ENCODE measurements around the gene RAPSN. TPM values are rescaled to one million over a fixed set of nuclear protein-coding genes. Genes with fewer than 3 reads are reported as not detected.

Gene RAPSN
- total RNA-seq, 2 experiments from 2014 or later = not detected

- no peaks in the 10 kb centered on the region for H3K36me3 ChIP-seq (ENCODE audit: insufficient read depth, low read length)
- H3K27ac ChIP-seq (ENCODE audit: low read depth, low read length, poor library complexity, severe bottlenecking) = no peak overlapping the region
- peak; percentile 86 for DNase-seq (ENCODE audit: low spot score)
- no peak for TF ChIP-seq EZH2phosphoT487 (IDR thresholded peaks at IDR 0.05; ENCODE audit: borderline replicate concordance, low read depth, low read length)
- TF ChIP-seq, protein P1, sequence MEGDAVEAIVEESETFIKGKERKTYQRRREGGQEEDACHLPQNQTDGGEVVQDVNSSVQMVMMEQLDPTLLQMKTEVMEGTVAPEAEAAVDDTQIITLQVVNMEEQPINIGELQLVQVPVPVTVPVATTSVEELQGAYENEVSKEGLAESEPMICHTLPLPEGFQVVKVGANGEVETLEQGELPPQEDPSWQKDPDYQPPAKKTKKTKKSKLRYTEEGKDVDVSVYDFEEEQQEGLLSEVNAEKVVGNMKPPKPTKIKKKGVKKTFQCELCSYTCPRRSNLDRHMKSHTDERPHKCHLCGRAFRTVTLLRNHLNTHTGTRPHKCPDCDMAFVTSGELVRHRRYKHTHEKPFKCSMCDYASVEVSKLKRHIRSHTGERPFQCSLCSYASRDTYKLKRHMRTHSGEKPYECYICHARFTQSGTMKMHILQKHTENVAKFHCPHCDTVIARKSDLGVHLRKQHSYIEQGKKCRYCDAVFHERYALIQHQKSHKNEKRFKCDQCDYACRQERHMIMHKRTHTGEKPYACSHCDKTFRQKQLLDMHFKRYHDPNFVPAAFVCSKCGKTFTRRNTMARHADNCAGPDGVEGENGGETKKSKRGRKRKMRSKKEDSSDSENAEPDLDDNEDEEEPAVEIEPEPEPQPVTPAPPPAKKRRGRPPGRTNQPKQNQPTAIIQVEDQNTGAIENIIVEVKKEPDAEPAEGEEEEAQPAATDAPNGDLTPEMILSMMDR (conservative IDR thresholded peaks at IDR 0.05; ENCODE audit: low read length) = peak; percentile 68
- POLR2A ChIA-PET = interaction anchor here (0.7 to 1.7 kb wide), 7 partner anchors 9 to 272 kb away, joined by 3 to 10 read pairs (median 3); partner anchors contain the start of gene AGBL2
- intact Hi-C loops (cut with micrococcal nuclease; ENCODE audit: unreplicated experiment) = no loop called here
- peak overlapping the region; percentile 38; the same call in 1 of the 2 replicates for H3K4me2 ChIP-seq (ENCODE audit: low read length)
- H3K79me2 ChIP-seq (ENCODE audit: insufficient read depth, low read depth, low read length) = no peaks in the 10 kb centered on the region
- BruUV-seq (replicated peaks) = no TSS peak
- CTCF ChIA-PET (ENCODE audit: unreplicated experiment) = interaction anchor here (0.5 to 0.8 kb wide), 4 partner anchors 9 to 99 kb away, joined by 3 to 6 read pairs (median 4); no protein-coding TSS in a partner anchor
- no peaks in the 10 kb centered on the region for H4K20me1 ChIP-seq (ENCODE audit: insufficient read depth, low read length)
- peaks cover 10% of the 10 kb centered on the region for H3K4me1 ChIP-seq (ENCODE audit: insufficient read depth, low read length, poor library complexity, severe bottlenecking)
- H2AFZ ChIP-seq (ENCODE audit: low read length) = peak overlapping the region; percentile 94
- H3K9me3 ChIP-seq (ENCODE audit: low read length) = no peaks in the 10 kb centered on the region
- no peak overlapping the region for H3K4me3 ChIP-seq (ENCODE audit: low read depth, low read length, poor library complexity, severe bottlenecking)
- no peaks in the 10 kb centered on the region for H3K9me2 ChIP-seq (ENCODE audit: insufficient read depth, low read length)
These were observed 5.8 kb downstream of the RAPSN start for GRCh38 chr11:47443028-47443700.

GRCh38 chr11:47442514-47442913 is 6.4 kb downstream of the RAPSN start:
- TF ChIP-seq, protein P1 (conservative IDR thresholded peaks at IDR 0.05; ENCODE audit: low read length) = no peak
- no peak for TF ChIP-seq EZH2phosphoT487 (IDR thresholded peaks at IDR 0.05; ENCODE audit: borderline replicate concordance, low read depth, low read length)
- H3K79me2 ChIP-seq (ENCODE audit: insufficient read depth, low read depth, low read length) = no peaks in the 10 kb centered on the region
- DNase-seq (ENCODE audit: low spot score) = no peak
- no peak overlapping the region; the same call in 1 of the 2 replicates for H2AFZ ChIP-seq (ENCODE audit: low read length)
- no peaks in the 10 kb centered on the region for H3K36me3 ChIP-seq (ENCODE audit: insufficient read depth, low read length)
- H3K4me2 ChIP-seq (ENCODE audit: low read length) = no peak overlapping the region
- H3K9me3 ChIP-seq (ENCODE audit: low read length) = no peaks in the 10 kb centered on the region
- H3K4me3 ChIP-seq (ENCODE audit: low read depth, low read length, poor library complexity, severe bottlenecking) = no peak overlapping the region
- intact Hi-C loops (cut with micrococcal nuclease; ENCODE audit: unreplicated experiment) = no loop called here
- ChIA-PET POLR2A (interaction anchor here (0.6 to 1.7 kb wide), 6 partner anchors 10 to 170 kb away, joined by 3 to 10 read pairs (median 3); no protein-coding TSS in a partner anchor), CTCF (ENCODE audit: unreplicated experiment) (interaction anchor here (0.6 to 0.8 kb wide), 3 partner anchors 10 to 99 kb away, joined by 3 to 5 read pairs (median 3); no protein-coding TSS in a partner anchor)
- H3K9me2 ChIP-seq (ENCODE audit: insufficient read depth, low read length) = no peaks in the 10 kb centered on the region
- H3K27ac ChIP-seq (ENCODE audit: low read depth, low read length, poor library complexity, severe bottlenecking) = no peak overlapping the region
- H4K20me1 ChIP-seq (ENCODE audit: insufficient read depth, low read length) = no peaks in the 10 kb centered on the region
- H3K4me1 ChIP-seq (ENCODE audit: insufficient read depth, low read length, poor library complexity, severe bottlenecking) = peaks cover 10% of the 10 kb centered on the region
- no TSS peak for BruUV-seq (replicated peaks)

- Histone ChIP-seq H3K4me3 (ENCODE audit: low read depth, low read length, poor library complexity, severe bottlenecking) (no peak overlapping the region), H3K27ac (ENCODE audit: low read depth, low read length, poor library complexity, severe bottlenecking) (no peak overlapping the region), H3K9me3 (ENCODE audit: low read length) (no peaks in the 10 kb centered on the region), H4K20me1 (ENCODE audit: insufficient read depth, low read length) (no peaks in the 10 kb centered on the region), H3K36me3 (ENCODE audit: insufficient read depth, low read length) (no peaks in the 10 kb centered on the region), H3K9me2 (ENCODE audit: insufficient read depth, low read length) (no peaks in the 10 kb centered on the region), H2AFZ (ENCODE audit: low read length) (no peak overlapping the region), H3K4me1 (ENCODE audit: insufficient read depth, low read length, poor library complexity, severe bottlenecking) (peaks cover 10% of the 10 kb centered on the region), H3K4me2 (ENCODE audit: low read length) (no peak overlapping the region), H3K79me2 (ENCODE audit: insufficient read depth, low read depth, low read length) (no peaks in the 10 kb centered on the region)
- no peak for DNase-seq (ENCODE audit: low spot score)
- intact Hi-C loops (cut with micrococcal nuclease; ENCODE audit: unreplicated experiment) = no loop called here
- no TSS peak for BruUV-seq (replicated peaks)
- ChIA-PET POLR2A (no interaction called here), CTCF (ENCODE audit: unreplicated experiment) (no interaction called here)
- no peak for TF ChIP-seq EZH2phosphoT487 (IDR thresholded peaks at IDR 0.05; ENCODE audit: borderline replicate concordance, low read depth, low read length)
- TF ChIP-seq, protein P1 (conservative IDR thresholded peaks at IDR 0.05; ENCODE audit: low read length) = no peak
These were observed 7.5 kb downstream of the RAPSN start for GRCh38 chr11:47441421-47441820.
